HL-60 (cell line): Measurements from ENCODE around the gene PIK3R3.

Source experiments
- CTCF ChIP-seq: IDR thresholded peaks from one replicate; pipeline ENCODE4 v1.5.1; 2011; ENCODE audit warnings: low read length, control low read depth, inconsistent platforms; ENCODE audit not compliant: insufficient read depth
- GABPA ChIP-seq: IDR thresholded peaks from 2 replicates; pipeline ENCODE4 v1.6.1; 2012; ENCODE audit warnings: low read depth
- POLR2AphosphoS5 ChIP-seq: IDR thresholded peaks from 2 replicates; pipeline ENCODE4 v1.6.1; 2012; ENCODE audit warnings: low read depth
- REST ChIP-seq: IDR thresholded peaks from 2 replicates; pipeline ENCODE4 v1.6.1; 2012; ENCODE audit warnings: low read depth; ENCODE audit not compliant: insufficient replicate concordance
- SPI1 ChIP-seq: IDR thresholded peaks from 2 replicates; pipeline ENCODE4 v1.6.1; 2012; ENCODE audit warnings: low read depth, mild to moderate bottlenecking, borderline replicate concordance

- TF ChIP-seq REST: no peak
- no peak for TF ChIP-seq CTCF
- TF ChIP-seq POLR2AphosphoS5: no peak
- no peak for TF ChIP-seq GABPA
- no peak for TF ChIP-seq SPI1
Measured at GRCh38 chr1:46068525-46068924, 63.9 kb downstream of the PIK3R3 start.
